Measurements from ENCODE around the gene INPP5D.

Gene INPP5D

GRCh38 chr2:233090879-233091278 lies 30.7 kb downstream of the INPP5D start:
- ATAC-seq (ENCODE audit: low read depth) (no peak), DNase-seq (ENCODE audit: low spot score) (no peak)
- Histone ChIP-seq H3K27me3 (ENCODE audit: insufficient read depth, poor library complexity, severe bottlenecking) (no peaks in the 10 kb centered on the region), H3K9me3 (ENCODE audit: severe bottlenecking) (no peaks in the 10 kb centered on the region), H3K36me3 (ENCODE audit: low read depth) (no peaks in the 10 kb centered on the region), H3K4me3 (ENCODE audit: severe bottlenecking) (no peak overlapping the region), H3K4me1 (ENCODE audit: insufficient read depth, poor library complexity, severe bottlenecking) (no peaks in the 10 kb centered on the region), H3K27ac (ENCODE audit: poor library complexity, severe bottlenecking) (no peak overlapping the region)
- TF ChIP-seq CTCF (IDR thresholded peaks at IDR 0.05; ENCODE audit: poor library complexity, severe bottlenecking), result no peak

- Histone ChIP-seq H3K27ac (ENCODE audit: poor library complexity, severe bottlenecking) (no peak overlapping the region), H3K9me3 (ENCODE audit: severe bottlenecking) (no peaks in the 10 kb centered on the region), H3K36me3 (ENCODE audit: low read depth) (no peaks in the 10 kb centered on the region), H3K27me3 (ENCODE audit: insufficient read depth, poor library complexity, severe bottlenecking) (no peaks in the 10 kb centered on the region), H3K4me3 (ENCODE audit: severe bottlenecking) (no peak overlapping the region), H3K4me1 (ENCODE audit: insufficient read depth, poor library complexity, severe bottlenecking) (no peaks in the 10 kb centered on the region)
- TF ChIP-seq CTCF (IDR thresholded peaks at IDR 0.05; ENCODE audit: poor library complexity, severe bottlenecking), result no peak
- no peak for ATAC-seq (ENCODE audit: low read depth)
- no peak for DNase-seq (ENCODE audit: low spot score)
These were observed 31.6 kb downstream of the INPP5D start for GRCh38 chr2:233091595-233092375.

GRCh38 chr2:233092432-233093165 lies 32.5 kb downstream of the INPP5D start:
- Histone ChIP-seq H3K9me3 (ENCODE audit: severe bottlenecking) (no peaks in the 10 kb centered on the region), H3K4me3 (ENCODE audit: severe bottlenecking) (no peak overlapping the region), H3K4me1 (ENCODE audit: insufficient read depth, poor library complexity, severe bottlenecking) (no peaks in the 10 kb centered on the region), H3K36me3 (ENCODE audit: low read depth) (no peaks in the 10 kb centered on the region), H3K27ac (ENCODE audit: poor library complexity, severe bottlenecking) (no peak overlapping the region), H3K27me3 (ENCODE audit: insufficient read depth, poor library complexity, severe bottlenecking) (no peaks in the 10 kb centered on the region)
- DNase-seq (ENCODE audit: low spot score), result no peak
- no peak for TF ChIP-seq CTCF (IDR thresholded peaks at IDR 0.05; ENCODE audit: poor library complexity, severe bottlenecking)
- ATAC-seq (ENCODE audit: low read depth), result no peak

- H3K4me1 ChIP-seq (ENCODE audit: insufficient read depth, poor library complexity, severe bottlenecking), result no peaks in the 10 kb centered on the region
- no peaks in the 10 kb centered on the region for H3K27me3 ChIP-seq (ENCODE audit: insufficient read depth, poor library complexity, severe bottlenecking)
- no peaks in the 10 kb centered on the region for H3K36me3 ChIP-seq (ENCODE audit: low read depth)
- H3K9me3 ChIP-seq (ENCODE audit: severe bottlenecking), result no peaks in the 10 kb centered on the region
- ATAC-seq (ENCODE audit: low read depth) (no peak), DNase-seq (ENCODE audit: low spot score) (no peak)
- TF ChIP-seq CTCF (IDR thresholded peaks at IDR 0.05; ENCODE audit: poor library complexity, severe bottlenecking), result no peak
- H3K4me3 ChIP-seq (ENCODE audit: severe bottlenecking), result no peak overlapping the region
- H3K27ac ChIP-seq (ENCODE audit: poor library complexity, severe bottlenecking), result no peak overlapping the region
These were observed 33.0 kb downstream of the INPP5D start for GRCh38 chr2:233093166-233093448.

GRCh38 chr2:233093721-233094120 lies 33.6 kb downstream of the INPP5D start:
- no peaks in the 10 kb centered on the region for H3K4me1 ChIP-seq (ENCODE audit: insufficient read depth, poor library complexity, severe bottlenecking)
- ATAC-seq (ENCODE audit: low read depth) (no peak), DNase-seq (ENCODE audit: low spot score) (no peak)
- H3K9me3 ChIP-seq (ENCODE audit: severe bottlenecking), result no peaks in the 10 kb centered on the region
- H3K27ac ChIP-seq (ENCODE audit: poor library complexity, severe bottlenecking), result no peak overlapping the region
- no peaks in the 10 kb centered on the region for H3K36me3 ChIP-seq (ENCODE audit: low read depth)
- H3K27me3 ChIP-seq (ENCODE audit: insufficient read depth, poor library complexity, severe bottlenecking), result no peaks in the 10 kb centered on the region
- H3K4me3 ChIP-seq (ENCODE audit: severe bottlenecking), result no peak overlapping the region
- TF ChIP-seq CTCF (IDR thresholded peaks at IDR 0.05; ENCODE audit: poor library complexity, severe bottlenecking), result no peak
